ENCODE data around the gene GLE1.
"Not testable (repeated sequence)": the region's sequence is repeated elsewhere in the genome, so short reads cannot be mapped to it uniquely, and the experiment has no call there.

GLE1 gene

GRCh38 chr9:128497824-128498610 is 6.5 kb upstream of the GLE1 start:
- no peak for DNase-seq

- DNase-seq: no peak
Observed at GRCh38 chr9:128498911-128499310, 5.6 kb upstream of the GLE1 start.

- DNase-seq: no peak
Observed at GRCh38 chr9:128499920-128500319, 4.6 kb upstream of the GLE1 start.

GRCh38 chr9:128503415-128503825 is 1.1 kb upstream of the GLE1 start:
- DNase-seq: not testable (repeated sequence)

GRCh38 chr9:128503870-128504269 is 649 bp upstream of the GLE1 start:
- no peak for DNase-seq

DNA sequence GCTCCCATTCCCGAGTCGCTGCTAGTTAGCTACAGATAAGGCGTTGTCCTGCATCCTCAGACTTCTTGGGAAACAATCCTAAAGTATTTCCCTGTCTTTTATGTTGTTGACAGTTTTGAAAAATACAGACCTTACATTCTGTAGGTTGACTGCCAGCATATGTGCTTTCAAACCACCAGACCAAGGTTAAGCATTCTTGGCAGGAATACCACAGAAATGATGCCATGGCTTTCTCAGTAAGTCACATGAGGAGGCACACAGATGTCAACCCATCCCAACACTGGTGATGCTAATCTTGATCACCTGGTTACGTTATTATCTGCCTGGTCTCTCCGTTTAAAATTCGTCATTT is 871 bp downstream of the GLE1 start:
- DNase-seq: no peak

- not testable (repeated sequence) for DNase-seq
Observed at GRCh38 chr9:128505906-128506305, 1.4 kb downstream of the GLE1 start.

DNA sequence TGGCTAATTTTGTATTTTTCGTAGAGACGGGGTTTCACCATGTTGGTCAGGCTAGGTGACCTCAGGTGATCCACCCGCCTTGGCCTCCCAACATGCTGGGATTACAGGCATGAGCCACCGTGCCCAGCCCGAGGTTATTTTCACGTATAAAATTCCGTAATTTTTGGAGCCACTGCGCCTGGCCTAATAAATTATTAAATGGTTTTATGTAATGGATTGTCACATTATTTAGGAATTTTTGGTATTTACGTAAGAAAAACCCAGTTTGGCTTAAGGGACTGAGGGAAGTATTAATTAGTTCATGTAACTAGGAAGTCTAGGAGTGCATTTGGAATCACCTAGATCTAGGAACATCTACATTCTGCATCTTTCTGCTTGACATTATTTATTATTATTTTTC is 8.3 kb downstream of the GLE1 start:
- no peak for DNase-seq

DNA sequence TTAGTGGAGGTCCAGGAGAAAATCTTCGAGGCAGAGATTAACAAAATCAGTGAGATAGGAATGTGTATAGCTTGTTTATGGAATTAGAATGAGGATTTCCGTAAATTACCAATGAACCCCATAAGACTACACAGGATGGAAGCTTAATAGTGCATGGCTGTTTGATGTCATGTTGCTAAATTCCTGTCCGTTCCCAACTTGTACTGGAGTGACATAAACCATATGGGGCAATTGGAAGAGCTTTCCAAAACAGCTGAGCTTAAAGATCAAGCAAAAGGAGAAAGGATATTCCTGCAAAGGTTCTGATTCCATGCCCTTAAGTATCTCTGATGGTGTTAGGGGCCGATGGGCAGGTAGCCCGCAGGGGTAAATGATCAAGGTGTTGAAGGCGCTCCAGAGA is 17.4 kb downstream of the GLE1 start:
- DNase-seq: no peak

DNA sequence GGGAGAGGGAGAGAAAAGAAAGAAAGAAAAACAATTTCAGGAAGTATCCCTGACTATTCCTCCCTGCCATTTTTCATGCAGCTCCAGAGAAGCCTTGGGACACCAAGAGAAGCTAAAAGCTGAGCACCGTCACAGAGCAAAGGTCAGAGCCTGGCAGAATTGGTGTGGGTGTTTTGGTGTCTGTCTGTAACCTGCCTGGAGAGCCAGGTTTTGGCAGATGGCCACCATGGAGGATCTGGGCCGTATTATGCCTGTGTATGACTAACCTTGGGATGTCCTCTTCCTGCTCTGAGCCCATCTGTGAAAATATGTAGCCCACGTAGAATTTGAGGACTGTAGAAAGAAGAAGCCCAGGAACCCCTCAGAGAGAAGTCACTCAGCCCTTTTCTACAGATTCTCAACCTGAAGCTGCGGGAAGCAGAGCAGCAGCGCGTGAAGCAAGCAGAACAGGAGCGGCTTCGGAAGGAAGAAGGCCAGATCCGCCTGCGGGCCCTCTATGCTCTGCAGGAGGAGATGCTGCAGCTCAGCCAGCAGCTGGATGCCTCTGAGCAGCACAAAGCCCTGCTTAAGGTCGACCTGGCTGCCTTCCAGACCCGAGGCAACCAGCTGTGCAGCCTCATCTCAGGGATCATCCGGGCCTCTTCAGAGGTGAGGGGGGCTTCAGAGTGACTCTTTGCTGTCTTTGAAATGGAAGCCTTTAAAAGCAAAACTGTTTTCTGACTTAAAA is 18.8 kb downstream of the GLE1 start:
- DNase-seq: no peak

DNA sequence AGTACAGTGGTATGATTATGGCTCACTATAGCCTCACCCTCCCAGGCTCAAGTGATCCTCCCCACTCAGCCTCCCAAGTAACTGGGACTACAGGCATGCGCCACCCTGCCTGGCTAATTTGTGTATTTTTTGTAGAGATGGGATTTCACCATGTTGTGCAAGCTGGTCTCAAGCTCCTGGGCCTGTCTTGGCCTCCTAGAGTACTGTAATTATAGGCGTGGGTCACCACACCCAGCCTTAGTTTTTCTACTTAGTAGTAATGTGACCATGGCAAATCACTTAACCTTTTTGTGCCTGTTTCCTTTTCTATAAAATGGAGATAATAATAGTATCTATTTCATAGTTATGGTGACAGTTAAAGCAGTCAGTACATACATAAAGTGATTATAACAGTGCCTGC is 22.2 kb downstream of the GLE1 start:
- no peak for DNase-seq

DNA sequence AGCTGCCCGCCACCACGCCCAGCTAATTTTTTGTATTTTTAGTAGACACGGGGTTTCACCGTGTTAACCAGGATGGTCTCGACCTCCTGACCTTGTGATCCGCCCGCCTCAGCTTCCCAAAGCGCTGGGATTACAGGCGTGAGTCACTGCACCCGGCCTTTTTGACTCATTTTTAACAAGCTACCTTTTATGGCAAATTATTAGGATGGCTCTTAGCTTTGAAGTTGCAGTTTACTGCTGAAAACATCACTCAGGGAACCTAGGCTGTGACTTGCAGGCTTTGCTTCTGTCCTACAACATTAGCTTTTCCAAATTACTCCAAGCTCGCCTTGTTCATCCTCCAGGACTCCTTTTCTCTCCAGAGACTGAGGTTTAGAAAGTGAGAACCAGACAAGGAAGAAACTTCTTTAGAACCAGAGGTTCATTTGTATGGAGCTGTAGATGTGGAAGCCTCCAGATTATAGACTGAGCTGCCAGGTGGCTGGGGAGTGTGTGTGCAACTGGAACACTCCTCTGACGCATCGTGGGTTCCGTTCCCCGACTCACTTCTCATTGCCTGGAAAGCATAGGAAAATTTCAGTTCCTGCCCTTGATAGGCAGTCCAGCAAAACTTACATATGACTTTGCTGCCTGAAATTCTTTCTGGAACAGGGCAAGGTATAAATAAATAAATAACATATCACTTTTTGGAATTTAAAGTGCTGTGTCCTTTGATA is 24.1 kb downstream of the GLE1 start:
- DNase-seq: no peak

DNA sequence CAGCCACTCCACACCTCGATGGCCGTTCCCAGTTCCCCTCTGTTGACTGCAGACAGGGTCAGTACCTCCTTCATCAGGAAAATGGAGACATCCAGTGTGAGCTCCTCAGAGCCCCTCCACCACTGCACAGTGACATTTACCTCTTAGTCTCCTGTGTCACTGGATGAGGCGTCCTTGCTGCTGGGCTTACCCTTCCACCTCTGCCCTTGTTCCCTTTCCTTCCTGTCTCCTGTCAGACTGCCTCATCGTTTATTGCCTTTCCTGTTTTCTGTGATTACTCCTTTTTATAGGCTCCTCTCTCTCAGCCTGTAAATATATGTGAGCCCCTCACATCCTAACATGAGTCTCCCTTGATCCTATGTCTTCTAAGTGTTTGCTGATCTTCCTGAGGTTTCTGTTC is 24.7 kb downstream of the GLE1 start:
- no peak for DNase-seq

- DNase-seq: no peak
Observed at GRCh38 chr9:128532581-128532980, 28.1 kb downstream of the GLE1 start.

DNA sequence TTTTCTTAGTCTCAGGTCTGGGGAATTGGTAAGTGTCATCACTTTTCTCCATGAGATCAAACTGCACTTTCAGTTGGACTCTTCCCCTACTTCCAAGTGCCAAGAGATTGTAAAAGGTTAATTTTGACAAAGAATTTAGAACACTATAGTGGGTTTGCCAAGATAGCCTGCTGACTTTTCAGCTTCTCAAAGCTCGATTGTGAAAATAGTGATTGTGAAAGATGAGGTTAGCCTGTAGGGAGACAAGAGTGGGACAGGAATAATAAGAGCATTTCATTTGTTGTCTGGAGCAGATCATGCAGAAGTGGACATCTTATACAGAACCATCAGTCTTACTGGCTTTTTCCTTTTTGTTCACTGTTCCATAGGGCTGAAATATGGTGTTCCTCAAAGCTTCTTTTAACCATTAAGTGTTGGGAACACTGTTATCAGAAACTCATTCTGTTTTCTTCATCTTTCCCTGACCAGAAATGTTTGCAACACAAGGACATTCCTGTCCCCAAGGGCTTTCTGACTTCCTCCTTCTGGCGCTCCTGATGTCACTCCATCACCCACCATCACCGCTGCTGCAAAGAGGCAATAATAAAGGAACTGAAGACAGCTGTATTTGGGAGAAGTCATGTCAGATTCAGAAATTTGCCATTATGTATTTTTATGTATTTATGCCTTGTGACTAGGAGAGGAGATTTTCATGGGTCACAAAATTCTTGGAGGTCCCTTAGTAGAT is 36.3 kb downstream of the GLE1 start:
- no peak for DNase-seq

GRCh38 chr9:128546504-128546903 is 42.0 kb downstream of the GLE1 start:
- no peak for DNase-seq

GRCh38 chr9:128548876-128549275 is 44.4 kb downstream of the GLE1 start:
- no peak for DNase-seq

- DNase-seq: peak; percentile 19 to 24
Observed at GRCh38 chr9:128550226-128550625, 45.7 kb downstream of the GLE1 start.

DNA sequence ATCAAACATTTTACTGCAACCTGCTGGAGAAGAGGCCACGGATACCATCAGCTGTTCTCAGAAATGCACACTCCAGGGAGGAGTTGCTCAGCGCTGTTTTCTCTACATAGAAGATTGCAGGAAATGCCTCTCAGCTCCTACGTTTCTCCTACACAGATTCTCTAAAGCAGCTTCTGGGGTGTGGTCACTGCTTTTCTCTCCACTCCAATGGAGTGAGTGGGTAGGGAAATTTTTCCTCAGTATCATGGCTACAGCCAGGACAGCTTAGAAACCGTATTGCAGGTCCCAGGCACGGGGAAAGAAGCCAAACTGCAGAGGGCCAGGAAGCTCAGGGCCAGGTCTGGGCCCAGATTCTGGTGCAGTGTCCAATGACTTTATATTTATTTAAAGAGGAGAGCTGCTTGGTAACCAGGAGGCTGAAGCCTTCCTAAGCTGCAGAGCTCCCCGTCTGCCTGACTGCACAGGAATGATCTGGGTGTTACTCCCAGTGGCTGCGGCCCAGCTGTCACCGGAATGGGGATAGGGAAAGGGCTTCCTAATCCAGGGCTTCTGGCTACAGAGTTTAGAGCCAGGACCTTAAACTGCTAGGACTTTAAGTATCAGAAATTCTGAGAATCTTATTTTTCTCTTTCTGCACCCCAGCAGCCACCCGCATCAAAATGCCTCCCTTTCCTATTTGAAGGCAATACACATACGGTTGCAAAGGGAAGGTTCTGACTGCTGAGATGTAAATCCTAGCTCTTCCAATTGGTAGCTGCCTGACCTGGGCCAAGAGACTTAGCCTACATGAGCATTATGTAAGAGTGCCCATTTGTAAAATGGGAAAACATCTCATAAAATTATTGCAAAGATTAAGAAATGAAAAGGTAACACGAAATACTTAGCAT is 46.5 kb downstream of the GLE1 start:
- DNase-seq: no peak

GRCh38 chr9:128551657-128552152 is 47.2 kb downstream of the GLE1 start:
- DNase-seq: no peak

GRCh38 chr9:128552153-128552743 is 47.7 kb downstream of the GLE1 start, which contains the start of gene SPTAN1:
SPTAN1 (plus strand) TSS chr9:128552587; CDS start chr9:128566741, 14,154 bp downstream.
- peak; percentile 87 to 94 for DNase-seq

All from stimulated activated CD4-positive, alpha-beta T cell treated with anti-CD3 and anti-CD28 coated beads, Interleukin-2, amount 100 ng/mL, for 48 hours (primary cell).